ENCODE data around the gene MELTF.

Gene MELTF

GRCh38 chr3:196985954-196986885 is 43.4 kb downstream of the MELTF start:
- H3K27ac ChIP-seq (ENCODE audit: low read length), result no peak overlapping the region
- no peak overlapping the region for H3K4me3 ChIP-seq (ENCODE audit: low read length)
- no peaks in the 10 kb centered on the region for H3K4me1 ChIP-seq (ENCODE audit: control insufficient read depth, low read depth, low read length)
- no peaks in the 10 kb centered on the region for H3K36me3 ChIP-seq (ENCODE audit: control insufficient read depth, low read depth, low read length)
- no peaks in the 10 kb centered on the region for H3K9me3 ChIP-seq (ENCODE audit: control insufficient read depth, low read depth, low read length)
- no peak overlapping the region for H3K9ac ChIP-seq (ENCODE audit: low read length)
- no peaks in the 10 kb centered on the region for H3K27me3 ChIP-seq (ENCODE audit: control insufficient read depth, insufficient read depth, low read length)

GRCh38 chr3:196985298-196985697 is 44.3 kb downstream of the MELTF start:
- Histone ChIP-seq H3K27ac (ENCODE audit: low read length) (no peak overlapping the region), H3K9me3 (ENCODE audit: control insufficient read depth, low read depth, low read length) (no peaks in the 10 kb centered on the region), H3K36me3 (ENCODE audit: control insufficient read depth, low read depth, low read length) (no peaks in the 10 kb centered on the region), H3K9ac (ENCODE audit: low read length) (no peak overlapping the region), H3K4me1 (ENCODE audit: control insufficient read depth, low read depth, low read length) (no peaks in the 10 kb centered on the region), H3K27me3 (ENCODE audit: control insufficient read depth, insufficient read depth, low read length) (no peaks in the 10 kb centered on the region), H3K4me3 (ENCODE audit: low read length) (no peak overlapping the region)

- Histone ChIP-seq H3K27ac (ENCODE audit: low read length) (no peak overlapping the region), H3K9ac (ENCODE audit: low read length) (no peak overlapping the region), H3K36me3 (ENCODE audit: control insufficient read depth, low read depth, low read length) (no peaks in the 10 kb centered on the region), H3K27me3 (ENCODE audit: control insufficient read depth, insufficient read depth, low read length) (peaks cover 4% of the 10 kb centered on the region), H3K4me3 (ENCODE audit: low read length) (no peak overlapping the region), H3K9me3 (ENCODE audit: control insufficient read depth, low read depth, low read length) (no peaks in the 10 kb centered on the region), H3K4me1 (ENCODE audit: control insufficient read depth, low read depth, low read length) (no peaks in the 10 kb centered on the region)
Observed at GRCh38 chr3:196983186-196983585, 46.4 kb downstream of the MELTF start.

- no peaks in the 10 kb centered on the region for H3K4me1 ChIP-seq (ENCODE audit: control insufficient read depth, low read depth, low read length)
- no peaks in the 10 kb centered on the region for H3K9me3 ChIP-seq (ENCODE audit: control insufficient read depth, low read depth, low read length)
- H3K36me3 ChIP-seq (ENCODE audit: control insufficient read depth, low read depth, low read length), result no peaks in the 10 kb centered on the region
- peaks cover 5% of the 10 kb centered on the region for H3K27me3 ChIP-seq (ENCODE audit: control insufficient read depth, insufficient read depth, low read length)
- H3K27ac ChIP-seq (ENCODE audit: low read length), result no peak overlapping the region
- H3K9ac ChIP-seq (ENCODE audit: low read length), result no peak overlapping the region
- no peak overlapping the region for H3K4me3 ChIP-seq (ENCODE audit: low read length)
Observed at GRCh38 chr3:196981657-196982056, 48.0 kb downstream of the MELTF start.

GRCh38 chr3:196979545-196979944 is 50.1 kb downstream of the MELTF start:
- no peaks in the 10 kb centered on the region for H3K4me1 ChIP-seq (ENCODE audit: control insufficient read depth, low read depth, low read length)
- no peak overlapping the region for H3K9ac ChIP-seq (ENCODE audit: low read length)
- H3K27ac ChIP-seq (ENCODE audit: low read length), result no peak overlapping the region
- H3K4me3 ChIP-seq (ENCODE audit: low read length), result no peak overlapping the region
- no peaks in the 10 kb centered on the region for H3K36me3 ChIP-seq (ENCODE audit: control insufficient read depth, low read depth, low read length)
- peaks cover 5% of the 10 kb centered on the region for H3K27me3 ChIP-seq (ENCODE audit: control insufficient read depth, insufficient read depth, low read length)
- H3K9me3 ChIP-seq (ENCODE audit: control insufficient read depth, low read depth, low read length), result no peaks in the 10 kb centered on the region

- H3K4me3 ChIP-seq (ENCODE audit: low read length), result no peak overlapping the region
- peaks cover 5% of the 10 kb centered on the region for H3K27me3 ChIP-seq (ENCODE audit: control insufficient read depth, insufficient read depth, low read length)
- no peak overlapping the region for H3K27ac ChIP-seq (ENCODE audit: low read length)
- no peak overlapping the region for H3K9ac ChIP-seq (ENCODE audit: low read length)
- no peaks in the 10 kb centered on the region for H3K36me3 ChIP-seq (ENCODE audit: control insufficient read depth, low read depth, low read length)
- no peaks in the 10 kb centered on the region for H3K4me1 ChIP-seq (ENCODE audit: control insufficient read depth, low read depth, low read length)
- no peaks in the 10 kb centered on the region for H3K9me3 ChIP-seq (ENCODE audit: control insufficient read depth, low read depth, low read length)
Observed at GRCh38 chr3:196976941-196977340, 52.7 kb downstream of the MELTF start.

- H3K9ac ChIP-seq (ENCODE audit: low read length), result no peak overlapping the region
- H3K27me3 ChIP-seq (ENCODE audit: control insufficient read depth, insufficient read depth, low read length), result peaks cover 19% of the 10 kb centered on the region
- H3K9me3 ChIP-seq (ENCODE audit: control insufficient read depth, low read depth, low read length), result no peaks in the 10 kb centered on the region
- no peak overlapping the region for H3K27ac ChIP-seq (ENCODE audit: low read length)
- H3K4me3 ChIP-seq (ENCODE audit: low read length), result no peak overlapping the region
- no peaks in the 10 kb centered on the region for H3K36me3 ChIP-seq (ENCODE audit: control insufficient read depth, low read depth, low read length)
- H3K4me1 ChIP-seq (ENCODE audit: control insufficient read depth, low read depth, low read length), result no peaks in the 10 kb centered on the region
Observed at GRCh38 chr3:196975349-196975748, 54.3 kb downstream of the MELTF start.

- Histone ChIP-seq H3K4me3 (ENCODE audit: low read length) (no peak overlapping the region), H3K27ac (ENCODE audit: low read length) (no peak overlapping the region), H3K9ac (ENCODE audit: low read length) (no peak overlapping the region), H3K27me3 (ENCODE audit: control insufficient read depth, insufficient read depth, low read length) (peaks cover 26% of the 10 kb centered on the region), H3K4me1 (ENCODE audit: control insufficient read depth, low read depth, low read length) (no peaks in the 10 kb centered on the region), H3K9me3 (ENCODE audit: control insufficient read depth, low read depth, low read length) (no peaks in the 10 kb centered on the region), H3K36me3 (ENCODE audit: control insufficient read depth, low read depth, low read length) (no peaks in the 10 kb centered on the region)
Observed at GRCh38 chr3:196974661-196975060, 55.0 kb downstream of the MELTF start.

- no peaks in the 10 kb centered on the region for H3K36me3 ChIP-seq (ENCODE audit: control insufficient read depth, low read depth, low read length)
- no peak overlapping the region for H3K27ac ChIP-seq (ENCODE audit: low read length)
- peaks cover 55% of the 10 kb centered on the region for H3K27me3 ChIP-seq (ENCODE audit: control insufficient read depth, insufficient read depth, low read length)
- H3K4me1 ChIP-seq (ENCODE audit: control insufficient read depth, low read depth, low read length), result no peaks in the 10 kb centered on the region
- no peak overlapping the region for H3K4me3 ChIP-seq (ENCODE audit: low read length)
- no peaks in the 10 kb centered on the region for H3K9me3 ChIP-seq (ENCODE audit: control insufficient read depth, low read depth, low read length)
- H3K9ac ChIP-seq (ENCODE audit: low read length), result no peak overlapping the region
Observed at GRCh38 chr3:196971094-196971698, 58.4 kb downstream of the MELTF start.

GRCh38 chr3:196970547-196971093 is 59.0 kb downstream of the MELTF start:
- no peak overlapping the region for H3K9ac ChIP-seq (ENCODE audit: low read length)
- peaks cover 61% of the 10 kb centered on the region for H3K27me3 ChIP-seq (ENCODE audit: control insufficient read depth, insufficient read depth, low read length)
- H3K4me3 ChIP-seq (ENCODE audit: low read length), result no peak overlapping the region
- H3K9me3 ChIP-seq (ENCODE audit: control insufficient read depth, low read depth, low read length), result no peaks in the 10 kb centered on the region
- H3K4me1 ChIP-seq (ENCODE audit: control insufficient read depth, low read depth, low read length), result no peaks in the 10 kb centered on the region
- no peaks in the 10 kb centered on the region for H3K36me3 ChIP-seq (ENCODE audit: control insufficient read depth, low read depth, low read length)
- no peak overlapping the region for H3K27ac ChIP-seq (ENCODE audit: low read length)

- Histone ChIP-seq H3K9me3 (ENCODE audit: control insufficient read depth, low read depth, low read length) (no peaks in the 10 kb centered on the region), H3K27ac (ENCODE audit: low read length) (no peak overlapping the region), H3K4me1 (ENCODE audit: control insufficient read depth, low read depth, low read length) (no peaks in the 10 kb centered on the region), H3K36me3 (ENCODE audit: control insufficient read depth, low read depth, low read length) (no peaks in the 10 kb centered on the region), H3K9ac (ENCODE audit: low read length) (no peak overlapping the region), H3K4me3 (ENCODE audit: low read length) (no peak overlapping the region), H3K27me3 (ENCODE audit: control insufficient read depth, insufficient read depth, low read length) (peaks cover 68% of the 10 kb centered on the region)
Observed at GRCh38 chr3:196969660-196970546, 59.7 kb downstream of the MELTF start.

All from iPS-18a (cell line).